Astrocyte (in vitro differentiated cells and primary cell): Measurements from ENCODE around the gene FEM1A. TPM values are rescaled to one million over a fixed set of nuclear protein-coding genes. Genes with fewer than 3 reads are reported as not detected.

Experiments used
- DNase-seq: peaks from one replicate; pipeline ENCODE4 v3.0.0-alpha.2; 2010; ENCODE audit warnings: low read depth
- FAIRE-seq: peaks from 2 replicates; lab custom pipeline; 2011; peaks lifted over from hg19 to GRCh38; lab: Jason Lieb, UNC
- H2AFZ ChIP-seq: 2 replicates; pipeline ENCODE4 v1.6.0; 2012; ENCODE audit warnings: low read depth, low read length, inconsistent platforms
- H3K27ac ChIP-seq: 2 replicates; pipeline ENCODE4 v1.5.1; 2011; ENCODE audit warnings: low read depth, low read length, inconsistent platforms
- H3K27me3 ChIP-seq: 2 replicates; pipeline ENCODE4 v1.6.0; 2011; ENCODE audit warnings: low read length, inconsistent platforms; ENCODE audit not compliant: insufficient read depth
- H3K36me3 ChIP-seq: 2 replicates; pipeline ENCODE4 v1.5.1; 2011; ENCODE audit warnings: low read length, inconsistent platforms; ENCODE audit not compliant: insufficient read depth
- H3K4me1 ChIP-seq: 2 replicates; pipeline ENCODE4 v1.5.1; 2011; ENCODE audit warnings: low read length, inconsistent platforms; ENCODE audit not compliant: insufficient read depth
- H3K4me2 ChIP-seq: 2 replicates; pipeline ENCODE4 v1.6.0; 2012; ENCODE audit warnings: low read length, inconsistent platforms
- H3K4me3 ChIP-seq: 2 replicates; pipeline ENCODE4 v1.5.1; 2011; ENCODE audit warnings: low read depth, mild to moderate bottlenecking, low read length, inconsistent platforms; ENCODE audit not compliant: insufficient read depth
- H3K79me2 ChIP-seq: 2 replicates; pipeline ENCODE4 v1.6.0; 2012; ENCODE audit warnings: mild to moderate bottlenecking, low read length, inconsistent platforms; ENCODE audit not compliant: insufficient read depth
- H3K9ac ChIP-seq: 2 replicates; pipeline ENCODE4 v1.6.0; 2012; ENCODE audit warnings: mild to moderate bottlenecking, low read length, inconsistent platforms
- H3K9me3 ChIP-seq: 2 replicates; pipeline ENCODE4 v1.5.1; 2012; ENCODE audit warnings: low read depth, mild to moderate bottlenecking, low read length, inconsistent platforms; ENCODE audit not compliant: insufficient read depth
- H4K20me1 ChIP-seq: 2 replicates; pipeline ENCODE4 v1.6.0; 2012; ENCODE audit warnings: low read length, inconsistent platforms; ENCODE audit not compliant: insufficient read depth
- H3K27ac Mint-ChIP-seq: one replicate; pipeline ENCODE4 v1.8.0; 2021; ENCODE audit warnings: mild to moderate bottlenecking, mixed read lengths; ENCODE audit not compliant: unreplicated experiment
- H3K27me3 Mint-ChIP-seq: one replicate; pipeline ENCODE4 v1.8.0; 2021; ENCODE audit warnings: low read depth, mixed read lengths; ENCODE audit not compliant: unreplicated experiment
- H3K36me3 Mint-ChIP-seq: one replicate; pipeline ENCODE4 v1.8.0; 2021; ENCODE audit warnings: low read depth, mixed read lengths; ENCODE audit not compliant: unreplicated experiment
- H3K4me1 Mint-ChIP-seq: one replicate; pipeline ENCODE4 v1.8.0; 2021; ENCODE audit warnings: low read depth, mixed read lengths; ENCODE audit not compliant: unreplicated experiment
- H3K4me3 Mint-ChIP-seq: one replicate; pipeline ENCODE4 v1.8.0; 2021; ENCODE audit warnings: mild to moderate bottlenecking, moderate library complexity, mixed read lengths; ENCODE audit not compliant: unreplicated experiment
- H3K9me3 Mint-ChIP-seq: one replicate; pipeline ENCODE4 v1.8.0; 2021; ENCODE audit warnings: mild to moderate bottlenecking, mixed read lengths; ENCODE audit not compliant: unreplicated experiment
- EZH2 ChIP-seq: IDR thresholded peaks from 2 replicates; pipeline ENCODE4 v1.6.1; 2012; ENCODE audit warnings: mild to moderate bottlenecking, low read length, inconsistent platforms; ENCODE audit not compliant: insufficient read depth
- total RNA-seq: library from RNA; stranded (reverse); gene quantifications from 2 replicates; pipeline ENCODE4 v1.2.1, GENCODE V29; 2021
- TF ChIP-seq, protein P1 (sequence below): IDR thresholded peaks from 2 replicates; pipeline ENCODE4 v1.5.1; 2011; ENCODE audit warnings: low read depth, mild to moderate bottlenecking, inconsistent platforms, low read length, moderate library complexity; ENCODE audit not compliant: insufficient read depth

Gene FEM1A
- total RNA-seq, 1 donor from 2014 or later = 12.0 TPM

DNA sequence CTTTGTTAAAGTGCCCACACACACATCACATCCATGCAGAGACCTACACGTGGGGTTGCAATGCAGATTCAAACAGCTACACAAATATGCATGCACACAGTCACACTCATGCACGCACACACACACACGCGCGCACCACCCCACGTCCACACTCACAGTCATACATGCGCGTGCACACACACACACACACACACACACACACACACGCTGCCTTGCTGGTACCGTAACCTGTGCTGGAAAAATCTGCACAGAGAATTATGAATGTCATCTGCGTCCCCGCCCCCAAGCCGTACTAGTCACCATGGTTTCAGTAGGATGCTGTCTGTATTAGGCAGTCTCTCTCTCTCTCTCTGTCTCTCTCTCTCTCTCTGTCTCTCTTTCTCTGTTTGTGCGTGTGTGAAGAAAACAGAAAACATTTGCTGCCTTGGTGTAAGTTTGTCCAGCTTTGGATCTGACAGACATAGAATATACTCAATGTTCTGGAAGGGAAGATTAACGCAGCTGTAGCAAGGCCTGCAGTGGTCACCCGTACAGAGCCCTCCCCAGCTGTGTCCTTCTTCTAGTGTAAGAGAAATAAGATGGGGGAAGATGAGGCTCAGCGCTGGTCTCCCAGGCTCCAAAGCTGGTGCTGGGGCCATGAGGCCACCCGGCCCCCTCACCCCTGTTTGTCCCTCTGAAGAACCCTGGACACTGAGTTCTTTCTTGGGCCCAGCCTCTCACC, 41.5 kb upstream of the FEM1A start:
- Histone ChIP-seq H3K36me3 (no peaks in the 10 kb centered on the region), H3K9me3 (no peaks in the 10 kb centered on the region), H3K27ac (no peak overlapping the region), H2AFZ (no peak overlapping the region), H3K27me3 (peaks cover 14% of the 10 kb centered on the region), H3K79me2 (no peaks in the 10 kb centered on the region), H3K4me2 (no peak overlapping the region), H3K4me1 (no peaks in the 10 kb centered on the region), H4K20me1 (no peaks in the 10 kb centered on the region), H3K4me3 (no peak overlapping the region), H3K9ac (no peak overlapping the region)
- H3K36me3 Mint-ChIP-seq = no peaks in the 10 kb centered on the region
- TF ChIP-seq, protein P1, sequence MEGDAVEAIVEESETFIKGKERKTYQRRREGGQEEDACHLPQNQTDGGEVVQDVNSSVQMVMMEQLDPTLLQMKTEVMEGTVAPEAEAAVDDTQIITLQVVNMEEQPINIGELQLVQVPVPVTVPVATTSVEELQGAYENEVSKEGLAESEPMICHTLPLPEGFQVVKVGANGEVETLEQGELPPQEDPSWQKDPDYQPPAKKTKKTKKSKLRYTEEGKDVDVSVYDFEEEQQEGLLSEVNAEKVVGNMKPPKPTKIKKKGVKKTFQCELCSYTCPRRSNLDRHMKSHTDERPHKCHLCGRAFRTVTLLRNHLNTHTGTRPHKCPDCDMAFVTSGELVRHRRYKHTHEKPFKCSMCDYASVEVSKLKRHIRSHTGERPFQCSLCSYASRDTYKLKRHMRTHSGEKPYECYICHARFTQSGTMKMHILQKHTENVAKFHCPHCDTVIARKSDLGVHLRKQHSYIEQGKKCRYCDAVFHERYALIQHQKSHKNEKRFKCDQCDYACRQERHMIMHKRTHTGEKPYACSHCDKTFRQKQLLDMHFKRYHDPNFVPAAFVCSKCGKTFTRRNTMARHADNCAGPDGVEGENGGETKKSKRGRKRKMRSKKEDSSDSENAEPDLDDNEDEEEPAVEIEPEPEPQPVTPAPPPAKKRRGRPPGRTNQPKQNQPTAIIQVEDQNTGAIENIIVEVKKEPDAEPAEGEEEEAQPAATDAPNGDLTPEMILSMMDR = no peak
- no peak for TF ChIP-seq EZH2
- no peak overlapping the region for H3K27ac Mint-ChIP-seq
- H3K4me3 Mint-ChIP-seq = no peak overlapping the region
- no peaks in the 10 kb centered on the region for H3K9me3 Mint-ChIP-seq
- H3K4me1 Mint-ChIP-seq = no peaks in the 10 kb centered on the region
- peaks cover 20% of the 10 kb centered on the region for H3K27me3 Mint-ChIP-seq
- no peak for DNase-seq
- no peak for FAIRE-seq

- H3K27me3 Mint-ChIP-seq = peaks cover 6% of the 10 kb centered on the region
- no peak overlapping the region for H3K27ac ChIP-seq
- no peak for TF ChIP-seq EZH2
- TF ChIP-seq, protein P1 = no peak
- DNase-seq (no peak), FAIRE-seq (no peak)
- no peaks in the 10 kb centered on the region for H3K9me3 ChIP-seq
- no peak overlapping the region for H3K4me2 ChIP-seq
- H3K36me3 ChIP-seq = no peaks in the 10 kb centered on the region
- no peak overlapping the region for H2AFZ ChIP-seq
- H3K4me1 Mint-ChIP-seq = no peaks in the 10 kb centered on the region
- H3K79me2 ChIP-seq = no peaks in the 10 kb centered on the region
- peaks cover 4% of the 10 kb centered on the region for H3K9me3 Mint-ChIP-seq
- H3K4me3 ChIP-seq = no peak overlapping the region
- no peaks in the 10 kb centered on the region for H3K36me3 Mint-ChIP-seq
- H3K27ac Mint-ChIP-seq = no peak overlapping the region
- H3K4me1 ChIP-seq = no peaks in the 10 kb centered on the region
- H3K27me3 ChIP-seq = no peaks in the 10 kb centered on the region
- no peak overlapping the region for H3K4me3 Mint-ChIP-seq
- no peak overlapping the region for H3K9ac ChIP-seq
- H4K20me1 ChIP-seq = no peaks in the 10 kb centered on the region
These were observed 37.3 kb upstream of the FEM1A start for GRCh38 chr19:4754248-4754647.

GRCh38 chr19:4755459-4755858, 36.1 kb upstream of the FEM1A start:
- no peaks in the 10 kb centered on the region for H4K20me1 ChIP-seq
- H3K27ac ChIP-seq = no peak overlapping the region
- H3K9ac ChIP-seq = no peak overlapping the region
- Mint-ChIP-seq H3K4me1 (peaks cover 2% of the 10 kb centered on the region), H3K27me3 (peaks cover 11% of the 10 kb centered on the region), H3K9me3 (peaks cover 4% of the 10 kb centered on the region), H3K36me3 (no peaks in the 10 kb centered on the region), H3K27ac (no peak overlapping the region), H3K4me3 (no peak overlapping the region)
- H3K9me3 ChIP-seq = no peaks in the 10 kb centered on the region
- H3K79me2 ChIP-seq = no peaks in the 10 kb centered on the region
- H3K4me2 ChIP-seq = no peak overlapping the region
- peaks cover 4% of the 10 kb centered on the region for H3K27me3 ChIP-seq
- FAIRE-seq (no peak), DNase-seq (no peak)
- no peaks in the 10 kb centered on the region for H3K36me3 ChIP-seq
- no peak overlapping the region for H2AFZ ChIP-seq
- H3K4me3 ChIP-seq = no peak overlapping the region
- H3K4me1 ChIP-seq = peaks cover 6% of the 10 kb centered on the region
- TF ChIP-seq, protein P1 = no peak
